Activated naive CD4-positive, alpha-beta T cell treated with anti-CD3 and anti-CD28 coated beads, Interleukin-2, amount 50 U/mL, for 16 hours (primary cell): ENCODE measurements around the gene USF2.

Experiments
- DNase-seq: peaks from one replicate; pipeline ENCODE4 v3.0.0-alpha.2; 2020

USF2 gene

GRCh38 chr19:35287713-35288112 is 19.0 kb downstream of the USF2 start:
- DNase-seq: no peak

- DNase-seq: no peak
Observed at GRCh38 chr19:35288331-35288730, 19.6 kb downstream of the USF2 start.

GRCh38 chr19:35288906-35289305 is 20.1 kb downstream of the USF2 start:
- DNase-seq: no peak

- no peak for DNase-seq
Observed at GRCh38 chr19:35290381-35291127, 21.8 kb downstream of the USF2 start.

- DNase-seq: no peak
Observed at GRCh38 chr19:35291259-35291658, 22.5 kb downstream of the USF2 start.

- DNase-seq: no peak
Observed at GRCh38 chr19:35291916-35292315, 23.2 kb downstream of the USF2 start, which contains the start of gene MAG. MAG (plus strand) TSS chr19:35292161; CDS start chr19:35295409, 3,248 bp downstream.

- no peak for DNase-seq
Observed at GRCh38 chr19:35292421-35293362, 23.9 kb downstream of the USF2 start.

GRCh38 chr19:35293363-35293739 is 24.6 kb downstream of the USF2 start:
- DNase-seq: no peak

GRCh38 chr19:35293808-35294207 is 25.0 kb downstream of the USF2 start:
- DNase-seq: no peak

GRCh38 chr19:35294328-35294727 is 25.6 kb downstream of the USF2 start:
- no peak for DNase-seq

GRCh38 chr19:35294859-35295791 is 26.4 kb downstream of the USF2 start:
- DNase-seq: no peak

- peak; percentile 34 for DNase-seq
Observed at GRCh38 chr19:35295792-35296462, 27.2 kb downstream of the USF2 start.

GRCh38 chr19:35296644-35297514 is 28.1 kb downstream of the USF2 start:
- DNase-seq: no peak

- DNase-seq: no peak
Observed at GRCh38 chr19:35297515-35297848, 28.7 kb downstream of the USF2 start.

GRCh38 chr19:35297922-35298321 is 29.2 kb downstream of the USF2 start:
- no peak for DNase-seq

- no peak for DNase-seq
Observed at GRCh38 chr19:35298561-35298972, 29.8 kb downstream of the USF2 start.

- no peak for DNase-seq
Observed at GRCh38 chr19:35299523-35300338, 31.0 kb downstream of the USF2 start.

- DNase-seq: no peak
Observed at GRCh38 chr19:35300339-35300649, 31.5 kb downstream of the USF2 start.

- no peak for DNase-seq
Observed at GRCh38 chr19:35301961-35302360, 33.2 kb downstream of the USF2 start.

- DNase-seq: no peak
Observed at GRCh38 chr19:35302446-35302845, 33.7 kb downstream of the USF2 start.
